Stomach (tissue), 9 donors: Measurements from ENCODE around the gene ADGRG1. TPM values are rescaled to one million over a fixed set of nuclear protein-coding genes. Genes with fewer than 3 reads are reported as not detected.
A peak's percentile ranks its signal among the peaks of the same experiment; 100 is the strongest.
"Not testable (repeated sequence)": the region's sequence is repeated elsewhere in the genome, so short reads cannot be mapped to it uniquely, and the experiment has no call there.

Experiments
- DNase-seq, 2 donors: peaks; one replicate each; pipeline versions ENCODE4 v3.0.0 to v3.0.0-alpha.2; 2013 to 2019
- H3K27ac ChIP-seq, 5 donors: fragments of 200-600 bp in 4 of 5; sonication (generic) in 4 of 5; one replicate each; pipeline ENCODE4 v1.5.1; 2013 to 2019; ENCODE audit warnings: mild to moderate bottlenecking in 1 of 5, moderate library complexity in 1 of 5
- H3K27me3 ChIP-seq, 3 donors: fragments of 200-600 bp; sonication (generic); one replicate each; pipeline ENCODE4 v1.5.1; 2017 to 2019; ENCODE audit warnings: mixed run types in 1 of 3
- H3K36me3 ChIP-seq, 4 donors: fragments of 200-600 bp; sonication (generic); 1 replicate in 3 of 4; 2 replicates in 1 of 4; pipeline ENCODE4 v1.5.1; 2016 to 2019
- H3K4me1 ChIP-seq, 4 donors: fragments of 200-600 bp; sonication (generic); one replicate each; pipeline ENCODE4 v1.5.1; 2016 to 2019
- H3K4me3 ChIP-seq, 4 donors: fragments of 200-600 bp; sonication (generic) in 3 of 4; one replicate each; pipeline ENCODE4 v1.5.1; 2016 to 2019; ENCODE audit warnings: mild to moderate bottlenecking in 1 of 4
- H3K9me3 ChIP-seq, 4 donors: fragments of 200-600 bp; sonication (generic); one replicate each; pipeline ENCODE4 v1.5.1; 2016 to 2019
- EP300 ChIP-seq: sonication (generic); formaldehyde crosslinking; IDR thresholded peaks from one replicate; pipeline ENCODE4 v1.6.1; 2017; ENCODE audit warnings: antibody characterized with exemption
- POLR2A ChIP-seq, 4 donors: fragments of 450-650 bp; IDR thresholded peaks; one replicate each; pipeline ENCODE4 v1.6.1; 2016; ENCODE audit warnings: antibody characterized with exemption in 4 of 4, control low read depth in 2 of 4, mild to moderate bottlenecking in 1 of 4, moderate library complexity in 1 of 4
- POLR2AphosphoS5 ChIP-seq, 3 donors: sonication (generic); formaldehyde crosslinking; IDR thresholded peaks; one replicate each; pipeline ENCODE4 v1.6.1; 2016; ENCODE audit warnings: antibody characterized with exemption in 3 of 3
- WGBS, 5 donors: extraction: QIAGEN DNeasy Blood & Tissue Kit in 3 of 5; methylation state at CpG; one replicate each; pipeline versions ENCODE4 v1.1.5 to v1.1.7; 2013 to 2018; 5-methylcytosine and 5-hydroxymethylcytosine counted together
- intact Hi-C: fragments of 100-400 bp; cut with DNase I; formaldehyde crosslinking; loops from one replicate; pipeline ENCODE4 v1.15.1; 2023; ENCODE audit warnings: low total_unique reads
- polyA plus RNA-seq, 3 donors: library from polyadenylated mRNA; stranded (reverse); fragments of 200-250 nt; gene quantifications; one replicate each; pipeline ENCODE4 v1.2.3, GENCODE V29; 2013
- total RNA-seq, 5 donors: library from RNA; depleted of rRNA; stranded (reverse); fragments of >200 nt; gene quantifications; one replicate each; pipeline versions ENCODE4 v1.1.0 to v1.2.3, GENCODE V29; 2014 to 2016
- TF ChIP-seq, protein P1 (sequence below), 7 experiments: fragments of 450-650 bp in 4 of 7; fragments of 200-600 bp in 3 of 7; sonication (generic) in 3 of 7; IDR thresholded peaks; one replicate each; pipeline ENCODE4 v1.5.1; 2016 to 2019; ENCODE audit warnings: antibody characterized with exemption in 7 of 7, control low read depth in 2 of 7, mild to moderate bottlenecking in 1 of 7
- donor health status: healthy with polysubstance abuse.
- donor health status: Bipolar disorder and iron deficiency.
- donor health status: healthy.

Gene ADGRG1
- total and polyA plus RNA-seq, 8 donors = 8.9 to 84.8 (median 32.1) TPM

DNA sequence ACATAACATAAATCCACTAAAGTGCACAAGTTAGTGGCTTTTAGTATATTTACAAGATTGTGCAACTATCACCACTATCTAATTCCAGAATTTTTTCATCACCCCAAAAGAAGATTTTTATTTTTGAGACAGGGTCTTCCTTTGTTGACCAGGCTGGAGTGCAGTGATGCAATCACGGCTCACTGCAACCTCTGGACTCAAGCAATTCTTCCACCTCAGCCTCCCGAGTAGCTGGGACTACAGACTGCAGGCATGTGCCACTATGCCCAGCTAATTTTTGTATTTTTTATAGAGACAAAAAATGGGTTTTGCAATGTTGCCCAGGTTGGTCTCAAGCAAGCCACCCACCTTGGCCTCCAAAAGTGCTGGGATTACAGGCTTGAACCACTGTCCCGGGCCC lies 81.2 kb downstream of the ADGRG1 start:
- no peaks in the 10 kb centered on the region for H3K9me3 ChIP-seq
- no peak overlapping the region for H3K4me3 ChIP-seq
- no peak overlapping the region for H3K27ac ChIP-seq
- peaks cover 0 to 5% (median 5%) of the 10 kb centered on the region in 3 donors for H3K27me3 ChIP-seq
- no peak for TF ChIP-seq EP300
- TF ChIP-seq, protein P1, sequence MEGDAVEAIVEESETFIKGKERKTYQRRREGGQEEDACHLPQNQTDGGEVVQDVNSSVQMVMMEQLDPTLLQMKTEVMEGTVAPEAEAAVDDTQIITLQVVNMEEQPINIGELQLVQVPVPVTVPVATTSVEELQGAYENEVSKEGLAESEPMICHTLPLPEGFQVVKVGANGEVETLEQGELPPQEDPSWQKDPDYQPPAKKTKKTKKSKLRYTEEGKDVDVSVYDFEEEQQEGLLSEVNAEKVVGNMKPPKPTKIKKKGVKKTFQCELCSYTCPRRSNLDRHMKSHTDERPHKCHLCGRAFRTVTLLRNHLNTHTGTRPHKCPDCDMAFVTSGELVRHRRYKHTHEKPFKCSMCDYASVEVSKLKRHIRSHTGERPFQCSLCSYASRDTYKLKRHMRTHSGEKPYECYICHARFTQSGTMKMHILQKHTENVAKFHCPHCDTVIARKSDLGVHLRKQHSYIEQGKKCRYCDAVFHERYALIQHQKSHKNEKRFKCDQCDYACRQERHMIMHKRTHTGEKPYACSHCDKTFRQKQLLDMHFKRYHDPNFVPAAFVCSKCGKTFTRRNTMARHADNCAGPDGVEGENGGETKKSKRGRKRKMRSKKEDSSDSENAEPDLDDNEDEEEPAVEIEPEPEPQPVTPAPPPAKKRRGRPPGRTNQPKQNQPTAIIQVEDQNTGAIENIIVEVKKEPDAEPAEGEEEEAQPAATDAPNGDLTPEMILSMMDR (IDR thresholded peaks at IDR 0.05) = no peak
- no peak for TF ChIP-seq POLR2AphosphoS5 (IDR thresholded peaks at IDR 0.05)
- TF ChIP-seq POLR2A (IDR thresholded peaks at IDR 0.05) = no peak
- 84 to 92% (median 89%) methylated on average over 3 of the region's 3 CpGs for WGBS, 5 donors
- intact Hi-C loops = no loop called here
- H3K36me3 ChIP-seq = no peaks in the 10 kb centered on the region
- H3K4me1 ChIP-seq = peaks cover 0 to 1% (median 0%) of the 10 kb centered on the region in 4 donors
- no peak for DNase-seq

DNA sequence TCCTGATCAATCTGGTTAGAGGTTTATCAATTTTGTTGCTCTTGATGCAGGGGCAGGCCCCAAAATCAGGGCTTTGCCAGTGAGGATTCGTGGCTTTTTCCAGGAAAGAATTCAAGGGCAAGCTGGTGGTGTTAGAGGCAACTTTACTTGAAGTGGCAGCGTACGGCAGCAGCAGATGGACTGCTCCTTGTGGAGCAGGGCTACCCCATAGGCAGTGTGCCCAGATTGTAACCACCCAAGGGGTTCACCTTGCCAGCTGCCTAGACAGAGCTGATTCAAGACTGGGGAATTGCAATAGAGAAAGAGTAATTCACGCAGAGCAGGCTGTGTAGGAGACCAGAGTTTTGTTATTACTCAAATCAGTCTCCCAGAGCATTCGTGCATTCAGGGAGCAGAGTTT lies 82.9 kb downstream of the ADGRG1 start:
- H3K36me3 ChIP-seq = no peaks in the 10 kb centered on the region
- H3K4me1 ChIP-seq = no peaks in the 10 kb centered on the region
- WGBS, 5 donors = 79 to 87% (median 87%) methylated on average over 5 of the region's 5 CpGs
- H3K4me3 ChIP-seq = no peak overlapping the region
- peak in 1 of 2 donors; percentile 5 for DNase-seq
- H3K27me3 ChIP-seq = peaks cover 0 to 5% (median 5%) of the 10 kb centered on the region in 3 donors
- no peak for TF ChIP-seq POLR2A (IDR thresholded peaks at IDR 0.05)
- TF ChIP-seq, protein P1 (IDR thresholded peaks at IDR 0.05) = no peak
- no peak for TF ChIP-seq POLR2AphosphoS5 (IDR thresholded peaks at IDR 0.05)
- TF ChIP-seq EP300 = no peak
- no peak overlapping the region for H3K27ac ChIP-seq
- intact Hi-C loops = no loop called here
- H3K9me3 ChIP-seq = no peaks in the 10 kb centered on the region

DNA sequence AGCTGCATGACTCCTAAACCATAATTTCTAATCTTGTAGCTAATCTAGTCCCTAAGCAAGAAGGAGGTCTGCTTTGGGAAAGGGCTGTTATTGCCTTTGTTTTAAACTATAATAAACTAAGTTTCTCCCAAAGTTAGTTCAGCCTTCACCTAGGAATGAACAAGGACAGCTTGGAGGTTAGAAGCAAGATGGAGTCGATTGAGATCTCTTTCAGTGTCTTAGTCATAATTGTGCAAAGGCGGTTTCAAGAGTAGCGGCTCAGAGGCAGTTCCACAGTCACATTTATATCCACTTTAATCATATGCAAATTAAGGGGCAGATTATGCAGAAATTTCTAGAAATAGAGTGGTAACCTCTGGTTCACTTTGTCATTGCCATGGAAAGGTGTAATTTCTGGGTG lies 83.6 kb downstream of the ADGRG1 start:
- H3K4me3 ChIP-seq = no peak overlapping the region
- WGBS, 5 donors = 83 to 97% (median 94%) methylated on average over 3 of the region's 3 CpGs
- DNase-seq = no peak
- H3K27ac ChIP-seq = no peak overlapping the region
- H3K27me3 ChIP-seq = peaks cover 0 to 5% (median 5%) of the 10 kb centered on the region in 3 donors
- H3K36me3 ChIP-seq = no peaks in the 10 kb centered on the region
- intact Hi-C loops = no loop called here
- H3K9me3 ChIP-seq = no peaks in the 10 kb centered on the region
- no peak for TF ChIP-seq EP300
- TF ChIP-seq POLR2AphosphoS5 (IDR thresholded peaks at IDR 0.05) = no peak
- TF ChIP-seq, protein P1 (IDR thresholded peaks at IDR 0.05) = no peak
- TF ChIP-seq POLR2A (IDR thresholded peaks at IDR 0.05) = no peak
- no peaks in the 10 kb centered on the region for H3K4me1 ChIP-seq

- H3K27me3 ChIP-seq, intact Hi-C loops, H3K4me3 ChIP-seq, DNase-seq, H3K4me1 ChIP-seq, H3K36me3 ChIP-seq, H3K9me3 ChIP-seq, H3K27ac ChIP-seq: not testable (repeated sequence)
- WGBS, 5 donors = 42 to 61% (median 54%) methylated on average over 6 of the region's 6 CpGs
Measured at GRCh38 chr16:57712569-57712968, 84.1 kb downstream of the ADGRG1 start.

DNA sequence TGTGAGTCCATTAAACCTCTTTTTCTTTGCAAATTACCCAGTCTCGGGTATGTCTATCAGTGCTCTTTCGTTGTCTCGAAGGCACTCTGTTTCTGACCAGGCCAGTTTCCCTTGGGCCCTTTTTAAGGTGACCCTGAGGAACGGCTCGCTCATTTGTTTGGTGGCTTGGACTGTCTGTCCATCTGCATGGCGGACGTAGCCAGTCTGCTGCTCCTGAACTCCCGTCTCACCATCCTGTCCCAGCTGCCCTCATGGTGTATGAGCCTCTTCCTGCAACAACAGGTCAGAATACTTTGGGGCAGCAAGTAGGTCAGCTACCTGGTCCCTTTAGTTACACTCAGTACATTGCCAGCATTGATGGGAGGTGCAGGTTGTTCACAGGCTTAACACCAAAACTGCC lies 85.2 kb downstream of the ADGRG1 start:
- Histone ChIP-seq H3K27me3 (no peaks in the 10 kb centered on the region), H3K4me1 (no peaks in the 10 kb centered on the region), H3K36me3 (no peaks in the 10 kb centered on the region), H3K9me3 (no peaks in the 10 kb centered on the region), H3K4me3 (no peak overlapping the region), H3K27ac (no peak overlapping the region)
- whole genome bisulfite sequencing, 5 donors = 81 to 95% (median 92%) methylated on average over 8 of the region's 8 CpGs
- TF ChIP-seq POLR2A (IDR thresholded peaks at IDR 0.05) (no peak), POLR2AphosphoS5 (IDR thresholded peaks at IDR 0.05) (no peak), EP300 (no peak)
- TF ChIP-seq, protein P1 (IDR thresholded peaks at IDR 0.05) = no peak
- intact Hi-C loops = no loop called here
- no peak for DNase-seq
